ENCODE results near the gene TGIF2.
"Not testable (repeated sequence)": the region's sequence is repeated elsewhere in the genome, so short reads cannot be mapped to it uniquely, and the experiment has no call there.

The TGIF2 gene

DNA sequence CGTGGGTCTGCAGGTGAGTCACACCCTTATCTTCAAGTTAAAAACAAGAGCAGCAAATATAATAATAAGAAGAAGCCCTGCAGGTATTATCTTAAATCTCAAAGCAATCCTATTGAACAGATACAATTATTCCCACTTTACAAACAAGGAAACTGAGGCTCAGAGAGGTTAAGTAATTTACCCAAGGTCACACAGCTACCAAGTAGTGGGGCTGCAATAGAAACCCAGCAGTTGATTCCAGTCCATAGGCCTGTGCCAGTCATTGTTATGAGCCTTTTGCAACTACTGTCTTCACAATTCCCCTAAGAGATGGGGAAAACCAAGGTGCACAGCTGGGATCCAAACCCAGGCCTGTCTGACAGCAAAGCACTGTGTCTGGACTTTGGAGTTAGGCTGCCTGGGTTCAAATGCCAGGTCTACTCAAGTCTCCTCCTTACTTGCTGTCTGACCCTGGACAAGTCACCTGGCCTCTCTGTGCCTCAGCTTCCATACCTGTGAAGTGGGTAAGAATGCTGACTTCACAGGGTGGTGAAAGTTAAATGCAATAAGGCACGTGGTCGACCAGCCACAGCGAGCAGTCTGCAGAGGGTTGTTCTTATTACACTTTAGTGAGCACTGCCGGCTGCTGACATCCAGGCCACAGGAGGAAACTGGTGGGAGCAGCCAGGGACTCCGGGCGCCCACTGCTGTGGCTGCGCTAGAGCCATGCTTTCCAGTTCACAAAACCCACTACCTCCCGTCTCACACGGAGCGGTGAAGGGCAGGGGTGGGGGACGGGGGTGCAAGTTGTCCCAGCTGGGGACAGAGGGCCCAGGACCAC lies 26.0 kb upstream of the TGIF2 start:
- no peak for DNase-seq

DNA sequence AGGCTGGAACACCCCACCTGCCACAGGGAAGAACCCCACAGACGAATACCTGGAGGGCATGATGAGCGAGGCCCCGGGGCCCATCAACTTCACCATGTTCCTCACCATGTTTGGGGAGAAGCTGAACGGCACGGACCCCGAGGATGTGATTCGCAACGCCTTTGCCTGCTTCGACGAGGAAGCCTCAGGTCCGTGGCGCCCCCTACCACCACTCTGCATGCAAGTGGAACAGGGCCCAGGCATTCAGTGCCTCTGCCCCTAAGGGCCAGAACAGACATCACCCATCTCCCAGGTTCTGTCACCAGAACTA lies 25.4 kb upstream of the TGIF2 start:
- no peak for DNase-seq

DNA sequence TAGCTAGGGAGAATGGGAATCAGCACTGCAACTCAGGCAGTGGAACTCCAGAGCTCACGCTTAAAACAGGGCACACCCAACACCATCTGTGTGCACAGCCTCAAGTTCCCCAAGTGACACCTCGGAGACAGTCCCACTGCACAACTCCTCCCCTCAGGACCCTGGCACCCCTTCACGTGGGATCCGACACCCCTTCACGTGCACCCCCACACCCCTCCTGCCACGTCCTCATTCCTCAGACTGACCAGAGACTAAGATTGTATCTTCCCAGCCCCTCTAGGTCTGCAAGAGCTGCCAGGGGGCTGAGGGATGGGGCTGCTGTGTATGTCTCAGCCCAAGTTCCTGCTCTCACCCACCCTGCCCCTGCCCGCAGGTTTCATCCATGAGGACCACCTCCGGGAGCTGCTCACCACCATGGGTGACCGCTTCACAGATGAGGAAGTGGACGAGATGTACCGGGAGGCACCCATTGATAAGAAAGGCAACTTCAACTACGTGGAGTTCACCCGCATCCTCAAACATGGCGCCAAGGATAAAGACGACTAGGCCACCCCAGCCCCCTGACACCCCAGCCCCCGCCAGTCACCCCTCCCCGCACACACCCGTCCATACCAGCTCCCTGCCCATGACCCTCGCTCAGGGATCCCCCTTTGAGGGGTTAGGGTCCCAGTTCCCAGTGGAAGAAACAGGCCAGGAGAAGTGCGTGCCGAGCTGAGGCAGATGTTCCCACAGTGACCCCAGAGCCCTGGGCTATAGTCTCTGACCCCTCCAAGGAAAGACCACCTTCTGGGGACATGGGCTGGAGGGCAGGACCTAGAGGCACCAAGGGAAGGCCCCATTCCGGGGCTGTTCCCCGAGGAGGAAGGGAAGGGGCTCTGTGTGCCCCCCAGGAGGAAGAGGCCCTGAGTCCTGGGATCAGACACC lies 24.4 kb upstream of the TGIF2 start:
- no peak for DNase-seq

DNA sequence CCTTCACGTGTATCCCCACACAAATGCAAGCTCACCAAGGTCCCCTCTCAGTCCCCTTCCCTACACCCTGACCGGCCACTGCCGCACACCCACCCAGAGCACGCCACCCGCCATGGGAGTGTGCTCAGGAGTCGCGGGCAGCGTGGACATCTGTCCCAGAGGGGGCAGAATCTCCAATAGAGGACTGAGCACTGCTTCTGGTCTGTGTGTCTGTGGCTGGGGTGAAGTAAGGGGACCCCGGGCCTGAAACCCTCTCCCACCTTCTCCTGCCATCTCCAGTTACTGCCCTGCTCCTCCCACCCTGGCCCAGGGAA lies 23.8 kb upstream of the TGIF2 start:
- DNase-seq, result no peak

DNA sequence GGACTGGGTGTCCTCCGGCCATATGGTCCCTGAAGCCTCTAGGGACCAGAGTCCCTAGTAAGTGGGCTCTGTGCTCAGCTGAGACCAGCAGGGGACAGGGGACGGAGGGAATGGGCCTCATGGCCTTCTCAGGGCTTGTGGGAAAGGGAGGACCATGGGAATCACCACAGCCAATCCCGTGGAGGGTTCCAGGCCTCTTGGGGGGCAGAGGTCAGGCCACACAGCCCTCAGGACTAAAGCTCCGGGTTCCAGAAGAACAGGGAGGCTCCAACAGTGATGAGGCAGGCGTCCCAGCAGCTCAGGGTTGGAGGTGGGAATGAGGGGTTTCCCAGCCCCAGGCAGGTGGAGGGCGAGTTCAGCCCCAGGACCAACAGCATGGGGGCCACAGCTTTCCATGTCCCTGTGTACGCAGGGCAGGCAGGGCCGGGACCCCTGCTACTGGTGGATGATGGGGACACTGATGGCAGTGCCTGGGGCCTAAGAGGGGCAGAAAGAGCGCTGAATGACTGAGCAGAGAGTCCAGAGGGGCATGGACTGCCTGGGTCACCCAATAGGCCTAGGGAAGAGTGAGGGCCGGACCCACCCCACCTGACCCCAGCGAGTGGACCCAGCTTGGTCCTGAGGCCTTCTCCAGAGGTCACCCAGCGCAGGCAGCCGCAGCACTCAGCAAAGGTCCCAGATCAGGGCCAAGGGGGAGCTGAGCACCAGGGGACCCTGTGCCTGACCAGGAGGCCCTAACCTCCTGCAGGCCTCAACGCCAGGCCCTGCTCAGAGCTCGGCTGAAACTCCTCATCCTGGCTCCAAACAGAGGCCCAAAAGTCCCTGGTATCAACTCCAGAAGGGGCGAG lies 23.2 kb upstream of the TGIF2 start:
- no peak for DNase-seq

DNA sequence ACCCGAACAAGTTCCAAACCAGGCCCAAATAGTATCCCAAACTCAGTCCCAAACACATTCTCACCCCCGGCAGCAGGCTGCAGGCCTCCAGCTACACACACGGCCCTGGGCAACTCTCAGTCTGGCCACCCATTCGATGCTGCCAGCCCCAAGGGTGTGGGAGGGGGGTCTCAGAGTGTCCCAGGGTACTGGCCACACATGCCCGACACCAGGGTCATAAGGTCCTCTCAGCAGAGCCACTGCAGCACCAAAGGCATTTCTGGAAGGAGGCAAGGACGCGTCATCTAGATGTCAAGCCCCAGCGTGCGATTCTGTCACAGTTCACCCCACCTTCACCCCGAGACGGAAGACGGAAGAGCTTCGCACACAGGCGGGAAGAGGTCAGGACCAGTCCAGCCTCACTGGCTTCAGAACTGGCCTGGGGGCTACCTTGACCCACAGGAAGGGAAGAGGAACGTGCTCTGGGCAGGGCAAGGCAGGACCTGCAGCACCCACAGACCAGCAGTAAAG lies 22.6 kb upstream of the TGIF2 start:
- DNase-seq, result no peak

DNA sequence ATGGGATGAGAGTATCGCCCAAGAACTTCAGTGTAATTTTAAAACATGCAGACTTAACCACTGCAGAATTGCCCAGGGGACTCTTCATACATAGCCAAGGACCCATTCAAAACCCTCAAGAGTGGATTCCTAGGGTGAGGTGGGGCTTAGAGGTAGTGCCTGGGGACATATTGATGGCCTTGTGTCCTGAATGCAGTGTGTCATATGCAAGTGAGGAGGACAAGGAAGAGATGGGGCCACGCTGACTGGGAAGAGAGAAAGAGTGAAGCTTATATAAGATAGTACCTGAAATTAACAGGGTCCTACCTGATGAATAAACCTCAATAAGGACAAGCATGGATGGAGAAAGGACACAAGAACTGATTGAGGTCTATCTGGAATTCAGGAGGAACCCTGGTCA lies 18.1 kb upstream of the TGIF2 start:
- no peak for DNase-seq

DNA sequence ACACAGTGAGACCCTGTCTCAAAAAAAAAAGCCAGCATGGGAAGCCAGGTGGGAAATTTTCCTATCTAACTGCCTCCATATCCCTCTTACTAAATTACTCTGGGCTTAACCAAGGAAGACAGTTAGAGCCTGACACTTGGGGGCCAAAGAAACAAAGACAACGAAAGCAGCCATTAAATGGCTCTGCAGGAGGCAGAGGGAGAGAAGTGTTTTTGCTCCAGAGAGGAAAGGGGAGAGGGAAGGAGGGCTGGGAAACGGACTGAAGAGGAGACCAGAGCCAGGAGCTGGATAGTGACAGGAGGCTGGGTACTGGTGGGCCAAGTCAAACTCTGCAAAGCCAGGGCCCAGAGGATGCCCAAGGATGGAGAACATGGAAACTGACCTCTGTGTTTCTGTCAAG lies 10.7 kb upstream of the TGIF2 start:
- DNase-seq, result no peak

DNA sequence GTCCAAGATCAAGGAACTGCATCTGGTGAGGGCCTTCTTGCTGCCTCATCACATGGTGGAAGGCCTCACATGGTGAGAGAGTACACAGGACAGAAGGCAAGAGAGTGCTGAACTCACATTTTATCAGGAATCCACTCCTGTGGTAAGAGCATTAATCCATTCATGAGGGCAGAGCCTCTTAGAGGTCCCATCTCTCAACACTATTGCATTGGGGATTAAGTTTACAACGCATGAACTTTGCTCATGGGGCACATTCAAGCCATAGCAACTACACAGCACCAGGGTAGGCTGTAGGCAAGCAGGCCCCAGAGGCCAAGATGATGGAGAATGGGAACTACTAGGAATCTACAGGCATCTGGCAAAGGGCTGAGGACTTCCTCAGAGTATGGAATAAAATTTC lies 10.0 kb upstream of the TGIF2 start:
- DNase-seq, result no peak

DNA sequence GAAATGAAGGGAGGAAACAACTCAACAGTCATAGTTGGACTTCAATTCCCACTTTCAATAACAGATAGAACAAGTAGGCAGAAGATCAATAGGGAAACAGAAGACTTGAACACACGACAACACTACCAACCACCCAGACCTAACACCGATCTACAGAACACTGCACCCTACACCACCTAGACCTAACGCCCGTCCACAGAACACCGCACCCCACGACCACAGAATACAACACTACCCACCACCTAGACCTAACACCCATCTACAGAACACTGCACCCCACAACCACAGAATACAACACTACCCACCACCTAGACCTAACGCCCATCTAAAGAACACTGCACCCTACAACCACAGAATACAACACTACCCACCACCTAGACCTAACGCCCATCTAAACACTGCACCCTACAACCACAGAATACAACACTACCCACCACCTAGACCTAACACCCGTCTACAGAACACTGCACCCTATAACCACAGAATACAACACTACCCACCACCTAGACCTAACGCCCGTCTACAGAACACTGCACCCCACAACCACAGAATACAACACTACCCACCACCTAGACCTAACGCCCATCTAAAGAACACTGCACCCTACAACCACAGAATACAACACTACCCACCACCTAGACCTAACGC lies 9.2 kb upstream of the TGIF2 start:
- DNase-seq, result not testable (repeated sequence)

DNA sequence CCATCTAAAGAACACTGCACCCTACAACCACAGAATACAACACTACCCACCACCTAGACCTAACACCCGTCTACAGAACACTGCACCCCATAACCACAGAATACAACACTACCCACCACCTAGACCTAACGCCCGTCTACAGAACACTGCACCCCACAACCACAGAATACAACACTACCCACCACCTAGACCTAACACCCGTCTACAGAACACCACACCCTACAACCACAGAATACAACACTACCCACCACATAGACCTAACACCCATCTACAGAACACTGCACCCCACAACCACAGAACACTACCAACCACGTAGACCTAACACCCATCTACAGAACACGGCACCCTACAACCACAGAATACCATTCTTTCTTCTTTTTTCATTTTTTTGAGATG lies 8.7 kb upstream of the TGIF2 start:
- DNase-seq, result not testable (repeated sequence)

DNA sequence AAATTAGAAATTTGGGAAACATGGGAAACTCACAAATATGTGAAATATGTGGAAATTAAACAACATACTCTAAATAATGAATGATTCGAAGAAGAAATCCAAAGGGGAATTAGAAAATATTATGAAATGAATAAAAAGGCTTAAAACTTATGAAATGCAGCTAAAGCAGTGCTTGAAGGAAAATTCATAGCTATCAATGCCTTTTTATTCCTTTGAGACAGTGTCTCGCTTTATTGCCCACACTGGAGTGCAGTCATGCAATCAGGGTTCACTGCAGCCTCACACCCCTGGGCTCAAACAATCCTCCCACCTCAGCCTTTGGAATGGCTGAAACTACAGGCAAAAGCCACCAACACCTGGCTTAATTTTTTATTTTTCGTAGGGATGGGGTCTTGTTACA lies 7.9 kb upstream of the TGIF2 start:
- DNase-seq, result no peak

DNA sequence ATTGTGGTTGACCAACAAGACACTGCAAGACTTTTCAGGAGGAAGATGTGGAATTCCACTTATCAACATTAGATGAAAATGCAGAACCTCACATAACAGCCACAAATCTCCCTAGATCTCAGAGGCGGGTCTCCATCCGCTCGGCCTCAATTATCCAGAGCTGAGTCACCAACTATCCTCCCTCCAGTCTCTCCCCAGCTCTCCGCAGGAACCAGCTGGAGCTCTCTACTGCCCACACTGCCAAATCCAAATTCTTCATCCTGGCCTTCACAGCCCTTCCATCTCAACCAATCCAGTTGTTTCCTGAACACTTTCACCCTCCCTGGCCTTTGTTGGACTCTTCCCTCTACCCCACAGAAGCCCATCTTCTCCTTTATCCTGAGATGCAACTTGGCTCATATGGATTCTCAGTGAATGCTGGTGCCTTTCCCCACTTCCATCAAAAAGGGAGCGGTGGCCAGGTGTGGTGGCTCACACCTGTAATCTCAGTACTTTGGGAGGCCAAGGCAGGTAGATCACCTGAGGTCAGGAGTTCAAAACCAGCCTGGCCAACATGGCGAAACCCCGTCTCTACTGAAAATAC lies 3.5 kb upstream of the TGIF2 start:
- peak; percentile 37 for DNase-seq

DNA sequence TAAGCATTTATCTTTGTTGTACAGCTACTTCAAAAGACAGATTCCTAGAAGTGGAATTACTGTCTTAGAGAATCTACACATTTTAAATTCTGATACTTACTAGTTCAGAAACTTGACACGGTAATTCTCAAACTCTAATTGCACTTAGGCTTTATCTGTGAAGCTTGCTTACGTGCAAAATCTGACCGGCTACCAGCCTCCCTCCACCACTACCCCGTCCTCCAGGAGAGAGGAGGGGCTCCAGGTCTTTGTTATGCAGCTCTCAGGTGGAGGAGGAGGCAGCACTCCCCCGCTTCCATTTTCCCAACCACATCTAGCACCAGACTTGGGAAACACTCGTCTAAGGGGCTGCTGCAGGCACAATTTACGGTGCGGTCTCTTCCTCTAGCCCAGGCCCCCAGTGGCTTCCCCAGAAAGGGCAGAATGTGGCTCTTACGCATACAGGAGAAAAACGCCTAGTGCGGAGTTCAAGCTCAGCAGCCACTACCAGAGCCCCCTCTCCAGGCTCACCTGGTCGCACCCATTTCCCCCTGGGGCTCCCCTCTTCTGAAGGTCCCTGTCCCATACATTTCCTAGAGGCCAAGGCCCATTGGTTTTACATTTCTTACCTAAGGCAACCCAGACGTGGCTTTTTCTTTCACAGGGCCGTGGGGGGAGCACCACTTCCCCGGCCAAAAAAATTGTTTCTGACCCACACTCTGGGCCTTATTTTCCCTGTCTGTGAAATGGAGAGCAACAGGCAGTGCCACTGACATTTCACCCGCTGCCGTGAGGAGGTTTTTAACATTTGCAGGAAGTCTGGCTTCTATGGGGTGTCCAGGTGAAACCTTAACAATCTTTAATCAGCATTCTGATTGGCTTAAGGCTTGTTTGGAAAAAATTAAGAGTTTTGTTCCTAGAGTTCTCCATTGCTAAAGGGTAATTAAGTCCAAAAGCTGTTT lies 1.6 kb upstream of the TGIF2 start:
- no peak for DNase-seq

DNA sequence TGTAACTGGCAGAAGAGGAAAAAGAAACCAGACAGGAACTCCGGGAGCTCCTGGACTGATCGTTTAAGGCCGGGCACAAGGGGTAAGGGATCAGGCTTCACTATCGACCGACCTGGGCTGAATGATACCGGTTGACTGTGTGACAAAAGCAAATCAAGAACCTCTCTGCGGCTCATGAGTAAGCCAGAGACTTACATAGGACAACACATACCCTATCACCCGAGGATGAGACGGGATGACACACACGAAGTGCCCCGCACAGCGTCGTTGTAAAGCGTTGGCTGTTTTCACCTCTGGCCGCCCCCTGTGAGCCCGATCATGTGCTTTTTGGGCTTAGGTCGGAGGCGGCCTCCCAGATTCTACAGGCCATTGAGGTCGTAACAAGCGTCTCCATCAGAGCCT lies 695 bp upstream of the TGIF2 start:
- no peak for DNase-seq

DNA sequence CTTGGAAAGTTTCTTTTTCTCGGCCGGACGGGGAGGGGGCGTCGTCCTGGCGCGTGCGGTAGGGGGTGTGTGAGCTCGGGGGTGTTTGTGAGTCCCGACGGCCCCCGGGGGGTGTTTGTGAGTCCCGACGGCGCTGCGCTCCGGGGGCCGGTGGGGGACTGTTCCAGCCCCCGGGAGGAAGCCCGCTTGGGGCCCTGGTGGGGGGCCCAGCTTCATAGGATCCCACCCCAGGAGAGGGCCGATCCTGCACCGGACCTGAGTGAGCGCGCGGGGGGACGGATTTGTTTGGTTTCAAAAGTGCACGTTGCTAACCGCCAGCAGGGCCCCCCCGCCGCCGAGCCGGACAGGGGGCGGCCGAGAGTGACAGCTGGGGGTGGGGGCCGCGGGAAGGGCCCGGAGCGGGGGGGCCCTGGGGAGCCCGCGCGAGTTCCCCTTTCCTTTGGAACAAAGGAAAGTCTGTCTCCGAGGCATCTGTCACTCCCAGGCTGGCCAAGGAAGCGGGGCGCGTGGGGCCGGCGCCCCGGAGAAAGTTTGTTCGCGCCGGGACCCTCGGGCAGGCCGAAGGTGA lies 485 bp downstream of the TGIF2 start:
- DNase-seq, result peak; percentile 44

DNA sequence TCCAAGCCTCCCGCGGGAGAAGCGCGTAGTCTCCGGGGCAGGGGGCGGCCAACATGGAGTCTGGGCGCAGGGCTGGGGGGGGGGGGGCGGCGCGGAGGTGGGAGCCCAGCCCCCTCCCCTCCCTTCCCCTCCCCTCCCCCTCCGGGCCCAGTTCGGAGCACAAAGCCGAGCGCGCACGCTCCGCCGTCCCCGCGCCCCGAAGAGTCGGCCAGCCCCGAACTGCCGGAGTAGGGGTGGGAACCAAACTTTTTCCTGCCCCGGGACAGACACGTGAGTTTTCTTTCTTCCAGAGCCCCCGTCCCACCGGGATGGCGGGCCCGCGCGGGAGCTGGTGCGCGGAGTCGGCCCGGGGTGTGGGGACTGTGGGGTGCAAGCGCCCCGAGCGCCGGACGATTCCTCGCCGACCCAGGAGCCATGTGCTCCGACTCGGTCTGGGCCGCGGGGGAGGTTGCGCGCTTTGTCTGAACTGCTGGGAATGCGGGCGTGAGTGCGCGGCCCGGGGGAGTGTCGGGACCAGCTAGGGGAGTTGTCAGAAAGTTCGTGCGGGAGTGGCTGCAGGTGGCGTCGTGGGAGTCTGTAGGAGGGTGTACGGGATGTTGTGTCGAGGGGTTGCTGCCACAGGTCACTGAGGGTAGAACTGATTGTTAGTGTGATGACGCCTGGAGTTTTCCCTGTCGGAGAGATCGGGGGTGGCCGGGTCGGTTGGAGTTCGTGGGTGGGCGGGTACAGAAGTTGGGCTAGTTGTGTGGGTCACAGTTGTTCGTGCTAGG lies 1.2 kb downstream of the TGIF2 start:
- DNase-seq, result peak; percentile 52

DNA sequence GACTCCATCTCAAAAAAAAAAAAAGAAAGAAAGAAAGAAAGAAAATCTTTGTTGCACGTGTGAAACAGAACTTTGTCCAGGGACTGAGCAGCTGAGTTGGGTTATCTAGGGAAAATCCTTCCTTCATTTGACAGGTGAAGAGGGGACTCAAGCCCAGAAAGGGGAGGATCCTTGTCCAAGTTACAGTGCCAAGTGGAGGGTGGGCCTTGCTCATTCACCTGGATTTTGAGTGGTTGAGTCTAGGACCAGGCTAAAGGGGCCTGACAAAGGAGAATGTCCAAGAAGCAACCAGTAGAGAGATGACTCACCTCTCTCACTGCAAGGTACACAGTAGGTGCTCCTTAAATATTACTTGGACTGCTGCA lies 2.7 kb downstream of the TGIF2 start:
- no peak for DNase-seq

DNA sequence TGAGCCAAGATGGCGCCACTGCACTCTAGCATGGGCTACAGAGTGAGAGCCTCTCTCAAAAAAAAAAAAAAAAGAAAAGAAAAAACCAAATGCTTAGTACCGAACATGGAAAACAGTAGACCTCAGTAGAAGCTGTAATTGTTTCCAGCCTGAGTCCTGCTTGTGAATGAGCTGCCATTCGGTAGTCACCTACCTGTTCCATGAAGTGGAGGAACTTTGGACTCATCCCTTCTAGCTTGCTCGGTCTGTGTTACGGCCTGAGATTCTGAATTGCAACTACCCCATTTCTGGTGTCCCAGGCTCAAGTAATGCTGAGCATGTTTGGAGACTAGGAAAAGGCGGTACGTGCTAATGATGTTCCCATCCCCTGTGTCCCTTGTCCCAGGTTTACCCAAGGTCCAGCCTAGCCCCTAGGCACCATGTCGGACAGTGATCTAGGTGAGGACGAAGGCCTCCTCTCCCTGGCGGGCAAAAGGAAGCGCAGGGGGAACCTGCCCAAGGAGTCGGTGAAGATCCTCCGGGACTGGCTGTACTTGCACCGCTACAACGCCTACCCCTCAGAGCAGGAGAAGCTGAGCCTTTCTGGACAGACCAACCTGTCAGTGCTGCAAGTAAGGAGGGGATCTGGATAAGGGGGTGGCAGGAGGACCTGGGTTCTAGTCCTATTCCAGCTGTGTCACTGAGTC lies 5.1 kb downstream of the TGIF2 start:
- no peak for DNase-seq
